GM12892 (cell line): ENCODE measurements around the gene SBF1.

Experiments
- POLR2A ChIP-seq: IDR thresholded peaks from 2 replicates; pipeline ENCODE4 v1.6.1; 2011; ENCODE audit warnings: low read depth, low read length, control low read depth
- POLR2AphosphoS5 ChIP-seq: IDR thresholded peaks from 2 replicates; pipeline ENCODE4 v1.6.1; 2011; ENCODE audit warnings: low read depth, low read length, control low read depth
- TAF1 ChIP-seq: IDR thresholded peaks from 2 replicates; pipeline ENCODE4 v1.6.1; 2011; ENCODE audit warnings: low read depth, mild to moderate bottlenecking, control low read depth, low read length, borderline replicate concordance

DNA sequence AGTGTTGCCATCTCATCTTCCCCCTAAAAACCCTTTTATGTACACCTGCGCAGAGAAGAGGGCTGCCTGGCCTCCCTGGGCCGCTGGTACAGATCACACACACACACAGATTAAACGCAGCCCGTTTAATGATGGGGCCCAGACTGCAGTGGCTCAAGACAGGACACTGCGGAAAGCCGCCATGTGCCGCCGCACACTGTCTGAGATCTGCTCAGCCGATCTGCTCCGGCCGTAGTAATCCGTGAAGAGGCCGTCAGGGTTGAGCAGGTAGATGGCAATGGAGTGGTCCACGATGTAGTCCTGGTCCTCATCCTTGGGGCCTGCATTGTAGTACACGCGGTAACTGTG is 48.6 kb upstream of the SBF1 start:
- TF ChIP-seq POLR2A (0 out of 2 replicates have a peak, but pooled peaks have one; percentile 16), TAF1 (no peak), POLR2AphosphoS5 (no peak)
